Liver (tissue), 9 donors: Measurements from ENCODE around the gene DSCAM. TPM values are rescaled to one million over a fixed set of nuclear protein-coding genes. Genes with fewer than 3 reads are reported as not detected.

Experiments
- DNase-seq: peaks from one replicate; pipeline ENCODE4 v3.0.0-alpha.2; 2017; ENCODE audit warnings: low spot score
- H3K27ac ChIP-seq, 2 donors: one replicate each; pipeline ENCODE4 v1.7.0; 2013; ENCODE audit warnings: inconsistent platforms in 2 of 2, low read length in 2 of 2, control low read depth in 1 of 2, low read depth in 1 of 2, mild to moderate bottlenecking in 1 of 2
- H3K27me3 ChIP-seq, 4 donors: one replicate each; pipeline versions ENCODE4 v1.6.1 to v1.7.0; 2013; ENCODE audit warnings: low read length in 3 of 4, inconsistent platforms in 1 of 4, mild to moderate bottlenecking in 1 of 4, moderate library complexity in 1 of 4; ENCODE audit not compliant: control insufficient read depth in 4 of 4, insufficient read depth in 4 of 4
- H3K36me3 ChIP-seq, 4 donors: one replicate each; pipeline versions ENCODE4 v1.6.1 to v1.7.0; 2013; ENCODE audit warnings: low read length in 3 of 4, mild to moderate bottlenecking in 3 of 4, low read depth in 1 of 4, moderate library complexity in 1 of 4; ENCODE audit not compliant: control insufficient read depth in 4 of 4, insufficient read depth in 3 of 4
- H3K4me1 ChIP-seq, 4 donors: one replicate each; pipeline versions ENCODE4 v1.6.1 to v1.7.0; 2013; ENCODE audit warnings: low read length in 3 of 4, mild to moderate bottlenecking in 3 of 4, moderate library complexity in 1 of 4; ENCODE audit not compliant: control insufficient read depth in 4 of 4, insufficient read depth in 4 of 4
- H3K4me3 ChIP-seq, 3 donors: one replicate each; pipeline versions ENCODE4 v1.6.1 to v1.7.0; 2013; ENCODE audit warnings: low read length in 3 of 3, control low read depth in 1 of 3, low read depth in 1 of 3, mild to moderate bottlenecking in 1 of 3
- H3K9ac ChIP-seq, 2 donors: one replicate each; pipeline ENCODE4 v1.7.0; 2013; ENCODE audit warnings: low read length in 2 of 2, mild to moderate bottlenecking in 2 of 2, moderate library complexity in 2 of 2, control low read depth in 1 of 2, low read depth in 1 of 2
- H3K9me3 ChIP-seq, 4 donors: one replicate each; pipeline versions ENCODE4 v1.6.1 to v1.7.0; 2013; ENCODE audit warnings: low read length in 3 of 4; ENCODE audit not compliant: control insufficient read depth in 4 of 4
- EGR1 ChIP-seq, 2 donors: IDR thresholded peaks; 2 replicates each; pipeline ENCODE4 v1.6.1; 2016 to 2018; ENCODE audit warnings: antibody characterized with exemption in 2 of 2, low read depth in 2 of 2
- FOXA1 ChIP-seq: IDR thresholded peaks from 2 replicates; pipeline ENCODE4 v1.6.1; 2016; ENCODE audit warnings: antibody characterized with exemption
- FOXA2 ChIP-seq: IDR thresholded peaks from 2 replicates; pipeline ENCODE4 v1.6.1; 2016; ENCODE audit warnings: antibody characterized with exemption
- GABPA ChIP-seq, 2 donors: IDR thresholded peaks in 1 of 2; conservative IDR thresholded peaks in 1 of 2; 2 replicates each; pipeline ENCODE4 v1.6.1; 2016; ENCODE audit warnings: antibody characterized with exemption in 2 of 2, mild to moderate bottlenecking in 1 of 2, moderate library complexity in 1 of 2
- HNF4A ChIP-seq, 2 donors: conservative IDR thresholded peaks; 2 replicates each; pipeline ENCODE4 v1.6.1; 2016; ENCODE audit warnings: antibody characterized with exemption in 2 of 2, mild to moderate bottlenecking in 2 of 2
- HNF4G ChIP-seq: IDR thresholded peaks from 2 replicates; pipeline ENCODE4 v1.6.1; 2016; ENCODE audit warnings: antibody characterized with exemption
- JUND ChIP-seq, 2 donors: IDR thresholded peaks; 2 replicates each; pipeline ENCODE4 v1.6.1; 2016; ENCODE audit warnings: antibody characterized with exemption in 2 of 2
- NR2F2 ChIP-seq: IDR thresholded peaks from 2 replicates; pipeline ENCODE4 v1.6.1; 2016; ENCODE audit warnings: antibody characterized with exemption
- RAD21 ChIP-seq, 2 donors: IDR thresholded peaks; 2 replicates each; pipeline ENCODE4 v1.6.1; 2016; ENCODE audit warnings: antibody characterized with exemption in 2 of 2, mild to moderate bottlenecking in 2 of 2
- RXRA ChIP-seq, 2 donors: IDR thresholded peaks; 2 replicates each; pipeline ENCODE4 v1.6.1; 2017 to 2018; ENCODE audit warnings: antibody characterized with exemption in 2 of 2, mild to moderate bottlenecking in 1 of 2
- SP1 ChIP-seq: IDR thresholded peaks from 2 replicates; pipeline ENCODE4 v1.6.1; 2018; ENCODE audit warnings: antibody characterized with exemption, mild to moderate bottlenecking
- TAF1 ChIP-seq: conservative IDR thresholded peaks from 2 replicates; pipeline ENCODE4 v1.6.1; 2016; ENCODE audit warnings: antibody characterized with exemption, mild to moderate bottlenecking
- YY1 ChIP-seq: IDR thresholded peaks from 2 replicates; pipeline ENCODE4 v1.6.1; 2016; ENCODE audit warnings: antibody characterized with exemption, mild to moderate bottlenecking
- WGBS: extraction: QIAGEN DNeasy Blood & Tissue Kit; methylation state at CpG from one replicate; pipeline ENCODE4 v1.1.7; 2013; 5-methylcytosine and 5-hydroxymethylcytosine counted together
- polyA plus RNA-seq, 2 donors: library from polyadenylated mRNA; stranded (reverse) in 1 of 2; unstranded in 1 of 2; fragments of 200-250 nt in 1 of 2; fragments of >200 nt in 1 of 2; fragmentation: Nextera tagmentation in 1 of 2; extraction: Ambion mirVana in 1 of 2; gene quantifications; one replicate each; pipeline versions ENCODE4 v1.2.1 to v1.2.3, GENCODE V29; 2013 to 2015
- total RNA-seq, 2 donors: library from RNA; depleted of rRNA; stranded (reverse); fragments of >200 nt; gene quantifications; one replicate each; pipeline ENCODE4 v1.2.3, GENCODE V29; 2014
- TF ChIP-seq, protein P1 (sequence below): IDR thresholded peaks from 2 replicates; pipeline ENCODE4 v1.6.1; 2016; ENCODE audit warnings: antibody characterized with exemption, mild to moderate bottlenecking
- TF ChIP-seq, protein P2 (sequence below): IDR thresholded peaks from 2 replicates; pipeline ENCODE4 v1.6.1; 2016; ENCODE audit warnings: antibody characterized with exemption
- TF ChIP-seq, protein P3 (sequence below): IDR thresholded peaks from 2 replicates; pipeline ENCODE4 v1.6.1; 2016; ENCODE audit warnings: antibody characterized with exemption
- TF ChIP-seq, protein P4 (sequence below): fragments of 150-350 bp; IDR thresholded peaks from 2 replicates; pipeline ENCODE4 v1.5.1; 2017; ENCODE audit warnings: improper control_type of control experiment, low read depth, low read length; ENCODE audit not compliant: missing input control
- TF ChIP-seq, protein P5 (sequence below): IDR thresholded peaks from 2 replicates; pipeline ENCODE4 v1.6.1; 2016; ENCODE audit warnings: antibody characterized with exemption
- donor health status: healthy.
- donor health status: healthy.
- donor health status: healthy.
- donor health status: healthy.
- donor health status: healthy.

DSCAM gene
- total and polyA plus RNA-seq, 4 donors: 0.02 to 0.23 (median 0.10) TPM

DNA sequence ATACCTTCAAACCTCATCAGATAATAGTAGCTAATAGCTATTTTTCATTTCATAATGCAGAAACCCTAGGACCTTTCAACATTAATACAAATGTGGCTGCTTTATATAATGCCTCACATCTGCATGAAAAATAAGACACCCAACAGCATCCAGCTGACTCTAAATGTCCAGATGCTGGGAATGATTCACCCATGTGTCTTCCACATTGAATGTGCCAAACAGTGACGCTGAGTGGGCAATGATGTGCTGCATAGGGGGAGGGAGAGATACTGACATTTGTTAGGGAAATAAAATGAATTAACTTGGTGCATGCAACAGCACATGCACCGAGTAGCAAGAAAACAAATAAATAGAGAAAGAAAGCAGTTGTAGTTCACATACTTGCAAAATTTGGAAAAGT is 199.3 kb downstream of the DSCAM start:
- peaks cover 4 to 22% (median 12%) of the 10 kb centered on the region in 4 donors for H3K9me3 ChIP-seq

More for the DNA sequence above, 199.3 kb downstream of the DSCAM start:
- no peaks in the 10 kb centered on the region for H3K4me1 ChIP-seq
- 46% methylated on average over 2 of the region's 2 CpGs for WGBS
- H3K36me3 ChIP-seq: no peaks in the 10 kb centered on the region
- no peaks in the 10 kb centered on the region for H3K27me3 ChIP-seq
- no peak overlapping the region for H3K4me3 ChIP-seq
- no peak for DNase-seq
- H3K27ac ChIP-seq: no peak overlapping the region
- TF ChIP-seq HNF4G: no peak
- TF ChIP-seq NR2F2: no peak
- TF ChIP-seq, protein P1, sequence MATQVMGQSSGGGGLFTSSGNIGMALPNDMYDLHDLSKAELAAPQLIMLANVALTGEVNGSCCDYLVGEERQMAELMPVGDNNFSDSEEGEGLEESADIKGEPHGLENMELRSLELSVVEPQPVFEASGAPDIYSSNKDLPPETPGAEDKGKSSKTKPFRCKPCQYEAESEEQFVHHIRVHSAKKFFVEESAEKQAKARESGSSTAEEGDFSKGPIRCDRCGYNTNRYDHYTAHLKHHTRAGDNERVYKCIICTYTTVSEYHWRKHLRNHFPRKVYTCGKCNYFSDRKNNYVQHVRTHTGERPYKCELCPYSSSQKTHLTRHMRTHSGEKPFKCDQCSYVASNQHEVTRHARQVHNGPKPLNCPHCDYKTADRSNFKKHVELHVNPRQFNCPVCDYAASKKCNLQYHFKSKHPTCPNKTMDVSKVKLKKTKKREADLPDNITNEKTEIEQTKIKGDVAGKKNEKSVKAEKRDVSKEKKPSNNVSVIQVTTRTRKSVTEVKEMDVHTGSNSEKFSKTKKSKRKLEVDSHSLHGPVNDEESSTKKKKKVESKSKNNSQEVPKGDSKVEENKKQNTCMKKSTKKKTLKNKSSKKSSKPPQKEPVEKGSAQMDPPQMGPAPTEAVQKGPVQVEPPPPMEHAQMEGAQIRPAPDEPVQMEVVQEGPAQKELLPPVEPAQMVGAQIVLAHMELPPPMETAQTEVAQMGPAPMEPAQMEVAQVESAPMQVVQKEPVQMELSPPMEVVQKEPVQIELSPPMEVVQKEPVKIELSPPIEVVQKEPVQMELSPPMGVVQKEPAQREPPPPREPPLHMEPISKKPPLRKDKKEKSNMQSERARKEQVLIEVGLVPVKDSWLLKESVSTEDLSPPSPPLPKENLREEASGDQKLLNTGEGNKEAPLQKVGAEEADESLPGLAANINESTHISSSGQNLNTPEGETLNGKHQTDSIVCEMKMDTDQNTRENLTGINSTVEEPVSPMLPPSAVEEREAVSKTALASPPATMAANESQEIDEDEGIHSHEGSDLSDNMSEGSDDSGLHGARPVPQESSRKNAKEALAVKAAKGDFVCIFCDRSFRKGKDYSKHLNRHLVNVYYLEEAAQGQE: no peak
- TF ChIP-seq, protein P2, sequence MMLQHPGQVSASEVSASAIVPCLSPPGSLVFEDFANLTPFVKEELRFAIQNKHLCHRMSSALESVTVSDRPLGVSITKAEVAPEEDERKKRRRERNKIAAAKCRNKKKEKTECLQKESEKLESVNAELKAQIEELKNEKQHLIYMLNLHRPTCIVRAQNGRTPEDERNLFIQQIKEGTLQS: no peak
- no peak for TF ChIP-seq JUND (IDR thresholded peaks at IDR 0.05)
- TF ChIP-seq RXRA (IDR thresholded peaks at IDR 0.05): no peak
- no peak for TF ChIP-seq FOXA1
- TF ChIP-seq SP1: no peak
- no peak for TF ChIP-seq YY1
- TF ChIP-seq TAF1: no peak
- TF ChIP-seq FOXA2: no peak
- no peak for TF ChIP-seq EGR1 (IDR thresholded peaks at IDR 0.05; ENCODE audit: low read depth in 2 of 2)
- no peak for TF ChIP-seq GABPA (IDR thresholded peaks at IDR 0.05 in 1 of 2, conservative IDR thresholded peaks at IDR 0.05 in 1 of 2)
- no peak for TF ChIP-seq HNF4A (conservative IDR thresholded peaks at IDR 0.05)
- TF ChIP-seq, protein P3, sequence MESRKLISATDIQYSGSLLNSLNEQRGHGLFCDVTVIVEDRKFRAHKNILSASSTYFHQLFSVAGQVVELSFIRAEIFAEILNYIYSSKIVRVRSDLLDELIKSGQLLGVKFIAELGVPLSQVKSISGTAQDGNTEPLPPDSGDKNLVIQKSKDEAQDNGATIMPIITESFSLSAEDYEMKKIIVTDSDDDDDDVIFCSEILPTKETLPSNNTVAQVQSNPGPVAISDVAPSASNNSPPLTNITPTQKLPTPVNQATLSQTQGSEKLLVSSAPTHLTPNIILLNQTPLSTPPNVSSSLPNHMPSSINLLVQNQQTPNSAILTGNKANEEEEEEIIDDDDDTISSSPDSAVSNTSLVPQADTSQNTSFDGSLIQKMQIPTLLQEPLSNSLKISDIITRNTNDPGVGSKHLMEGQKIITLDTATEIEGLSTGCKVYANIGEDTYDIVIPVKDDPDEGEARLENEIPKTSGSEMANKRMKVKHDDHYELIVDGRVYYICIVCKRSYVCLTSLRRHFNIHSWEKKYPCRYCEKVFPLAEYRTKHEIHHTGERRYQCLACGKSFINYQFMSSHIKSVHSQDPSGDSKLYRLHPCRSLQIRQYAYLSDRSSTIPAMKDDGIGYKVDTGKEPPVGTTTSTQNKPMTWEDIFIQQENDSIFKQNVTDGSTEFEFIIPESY: no peak
- TF ChIP-seq, protein P4, sequence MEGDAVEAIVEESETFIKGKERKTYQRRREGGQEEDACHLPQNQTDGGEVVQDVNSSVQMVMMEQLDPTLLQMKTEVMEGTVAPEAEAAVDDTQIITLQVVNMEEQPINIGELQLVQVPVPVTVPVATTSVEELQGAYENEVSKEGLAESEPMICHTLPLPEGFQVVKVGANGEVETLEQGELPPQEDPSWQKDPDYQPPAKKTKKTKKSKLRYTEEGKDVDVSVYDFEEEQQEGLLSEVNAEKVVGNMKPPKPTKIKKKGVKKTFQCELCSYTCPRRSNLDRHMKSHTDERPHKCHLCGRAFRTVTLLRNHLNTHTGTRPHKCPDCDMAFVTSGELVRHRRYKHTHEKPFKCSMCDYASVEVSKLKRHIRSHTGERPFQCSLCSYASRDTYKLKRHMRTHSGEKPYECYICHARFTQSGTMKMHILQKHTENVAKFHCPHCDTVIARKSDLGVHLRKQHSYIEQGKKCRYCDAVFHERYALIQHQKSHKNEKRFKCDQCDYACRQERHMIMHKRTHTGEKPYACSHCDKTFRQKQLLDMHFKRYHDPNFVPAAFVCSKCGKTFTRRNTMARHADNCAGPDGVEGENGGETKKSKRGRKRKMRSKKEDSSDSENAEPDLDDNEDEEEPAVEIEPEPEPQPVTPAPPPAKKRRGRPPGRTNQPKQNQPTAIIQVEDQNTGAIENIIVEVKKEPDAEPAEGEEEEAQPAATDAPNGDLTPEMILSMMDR: no peak
- TF ChIP-seq, protein P5, sequence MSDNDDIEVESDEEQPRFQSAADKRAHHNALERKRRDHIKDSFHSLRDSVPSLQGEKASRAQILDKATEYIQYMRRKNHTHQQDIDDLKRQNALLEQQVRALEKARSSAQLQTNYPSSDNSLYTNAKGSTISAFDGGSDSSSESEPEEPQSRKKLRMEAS: no peak
- TF ChIP-seq RAD21 (IDR thresholded peaks at IDR 0.05): no peak
- no peak overlapping the region for H3K9ac ChIP-seq
